Naive thymus-derived CD4-positive, alpha-beta T cell (primary cell): ENCODE data around the gene CCDC74A. TPM values are rescaled to one million over a fixed set of nuclear protein-coding genes. Genes with fewer than 3 reads are reported as not detected.
"Not testable (repeated sequence)": the region's sequence is repeated elsewhere in the genome, so short reads cannot be mapped to it uniquely, and the experiment has no call there.

Experiments
- ATAC-seq: fragments of 150-1000 bp; cut with Tn5 transposase; 2 replicates; pipeline ENCODE4 v1.10.0; 2021; ENCODE audit warnings: mild to moderate bottlenecking, moderate library complexity
- CTCF ChIA-PET: fragments of 350-600 bp; sonication (Branson Sonifier 250); formaldehyde crosslinking; loops from one replicate; lab custom pipeline; 2021; ENCODE audit warnings: antibody characterized with exemption; lab: Charles Lee
- POLR2A ChIA-PET: fragments of 350-600 bp; sonication (Branson Sonifier 250); formaldehyde crosslinking; loops from one replicate; lab custom pipeline; 2021; ENCODE audit warnings: antibody characterized with exemption, inconsistent platforms; lab: Charles Lee
- DNase-seq, 9 donors: peaks; one replicate each; pipeline versions ENCODE4 v3.0.0 to v3.0.0-alpha.2; 2020 to 2022; ENCODE audit warnings: mixed read lengths in 1 of 9
- H3K27ac ChIP-seq: one replicate; pipeline ENCODE4 v1.7.0; 2013; ENCODE audit warnings: mild to moderate bottlenecking, low read depth, low read length, moderate library complexity
- H3K27me3 ChIP-seq, 2 donors: one replicate each; pipeline ENCODE4 v1.7.0; 2013; ENCODE audit warnings: low read length in 2 of 2, mild to moderate bottlenecking in 2 of 2, moderate library complexity in 2 of 2; ENCODE audit not compliant: control insufficient read depth in 2 of 2, insufficient read depth in 2 of 2
- H3K36me3 ChIP-seq, 3 experiments: 1 replicate in 2 of 3; 2 replicates in 1 of 3; pipeline ENCODE4 v1.7.0; 2013; ENCODE audit warnings: low read length in 3 of 3, mild to moderate bottlenecking in 3 of 3, moderate library complexity in 1 of 3; ENCODE audit not compliant: insufficient read depth in 3 of 3, control insufficient read depth in 2 of 3
- H3K4me1 ChIP-seq, 2 donors: one replicate each; pipeline ENCODE4 v1.7.0; 2013; ENCODE audit warnings: low read length in 2 of 2, mild to moderate bottlenecking in 2 of 2, moderate library complexity in 1 of 2; ENCODE audit not compliant: control insufficient read depth in 2 of 2, insufficient read depth in 2 of 2
- H3K4me3 ChIP-seq: 2 replicates; pipeline ENCODE4 v1.7.0; 2013; ENCODE audit warnings: mild to moderate bottlenecking, low read length
- H3K9me3 ChIP-seq, 3 experiments: 1 replicate in 2 of 3; 2 replicates in 1 of 3; pipeline ENCODE4 v1.7.0; 2013; ENCODE audit warnings: low read length in 3 of 3; ENCODE audit not compliant: control insufficient read depth in 2 of 3
- H3K27ac Mint-ChIP-seq, 9 donors: one replicate each; pipeline ENCODE4 v1.8.0; 2020 to 2022; ENCODE audit warnings: mixed read lengths in 9 of 9, mild to moderate bottlenecking in 8 of 9, moderate library complexity in 5 of 9, inconsistent platforms in 2 of 9
- H3K27me3 Mint-ChIP-seq, 5 donors: one replicate each; pipeline ENCODE4 v1.8.0; 2021 to 2022; ENCODE audit warnings: mixed read lengths in 5 of 5, mild to moderate bottlenecking in 1 of 5
- H3K36me3 Mint-ChIP-seq, 5 donors: one replicate each; pipeline ENCODE4 v1.8.0; 2020 to 2022; ENCODE audit warnings: mixed read lengths in 5 of 5, mild to moderate bottlenecking in 3 of 5, inconsistent platforms in 1 of 5
- H3K4me1 Mint-ChIP-seq, 7 donors: one replicate each; pipeline ENCODE4 v1.8.0; 2020 to 2022; ENCODE audit warnings: mixed read lengths in 7 of 7, mild to moderate bottlenecking in 3 of 7, inconsistent platforms in 1 of 7
- H3K4me3 Mint-ChIP-seq, 10 donors: one replicate each; pipeline ENCODE4 v1.8.0; 2020 to 2022; ENCODE audit warnings: mild to moderate bottlenecking in 10 of 10, mixed read lengths in 10 of 10, moderate library complexity in 6 of 10, inconsistent platforms in 2 of 10
- H3K9me3 Mint-ChIP-seq, 11 donors: one replicate each; pipeline ENCODE4 v1.8.0; 2020 to 2022; ENCODE audit warnings: mixed read lengths in 11 of 11, mild to moderate bottlenecking in 4 of 11, inconsistent platforms in 1 of 11, moderate library complexity in 1 of 11
- intact Hi-C, 2 donors: fragments of 100-400 bp; cut with micrococcal nuclease; formaldehyde crosslinking; loops; one replicate each; pipeline ENCODE4 v1.15.1; 2023
- polyA plus RNA-seq, 2 donors: library from polyadenylated mRNA; unstranded; fragments of 300-500 nt; fragmentation: Illumina TruSeq; gene quantifications; one replicate each; pipeline ENCODE4 v1.2.3, GENCODE V29; 2021
- total RNA-seq, 6 experiments: library from RNA in 5 of 6; stranded (reverse) in 5 of 6; gene quantifications; 1 replicate in 5 of 6; 2 replicates in 1 of 6; pipeline ENCODE4 v1.2.3 and lab custom pipeline; 2021 to 2026

Gene CCDC74A
- total and polyA plus RNA-seq, 7 experiments from 2014 or later, result 0.38 to 2.4 (median 0.71) TPM; not detected in 3

DNA sequence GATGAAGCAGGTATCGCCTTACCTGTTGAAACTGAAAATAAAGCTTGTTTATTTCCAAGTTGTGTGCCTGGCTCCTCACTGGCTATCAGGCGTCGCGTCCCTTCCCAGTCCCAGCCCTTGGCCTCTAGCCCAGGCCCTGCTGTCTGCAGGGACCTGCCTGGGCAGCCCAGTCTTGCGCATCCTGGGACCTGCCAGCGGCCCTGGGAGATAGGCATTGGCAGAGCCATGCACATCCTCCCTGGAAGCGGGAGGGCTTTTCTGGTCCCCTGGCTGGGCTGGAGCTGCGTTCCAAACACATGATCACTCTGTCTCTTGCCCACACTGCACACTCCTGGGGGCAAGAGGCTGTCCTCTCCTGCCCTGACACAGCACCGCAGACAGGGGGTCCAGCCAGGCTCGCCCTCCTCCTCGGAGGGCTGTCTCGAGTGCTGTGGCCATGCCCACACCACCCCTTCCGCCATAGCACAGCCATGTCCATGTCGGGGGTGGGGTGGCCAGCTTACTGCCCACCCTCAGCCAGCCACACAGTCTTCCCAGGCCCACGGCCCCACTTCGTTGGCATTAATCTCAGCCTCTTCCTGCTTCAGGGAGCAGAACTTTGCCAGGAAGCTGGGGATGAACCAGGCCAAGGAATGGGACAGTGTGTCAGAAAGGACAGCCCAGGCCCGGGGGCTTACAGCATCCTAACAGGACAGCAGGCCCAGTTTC, 6.1 kb downstream of the CCDC74A start:
- H3K27me3 ChIP-seq, DNase-seq, H3K9me3 Mint-ChIP-seq, H3K27ac ChIP-seq, POLR2A ChIA-PET, H3K4me3 ChIP-seq, CTCF ChIA-PET, H3K36me3 ChIP-seq, H3K27me3 Mint-ChIP-seq, H3K4me3 Mint-ChIP-seq, H3K9me3 ChIP-seq, intact Hi-C loops, H3K4me1 ChIP-seq, H3K36me3 Mint-ChIP-seq, ATAC-seq, H3K27ac Mint-ChIP-seq, H3K4me1 Mint-ChIP-seq: not testable (repeated sequence)

DNA sequence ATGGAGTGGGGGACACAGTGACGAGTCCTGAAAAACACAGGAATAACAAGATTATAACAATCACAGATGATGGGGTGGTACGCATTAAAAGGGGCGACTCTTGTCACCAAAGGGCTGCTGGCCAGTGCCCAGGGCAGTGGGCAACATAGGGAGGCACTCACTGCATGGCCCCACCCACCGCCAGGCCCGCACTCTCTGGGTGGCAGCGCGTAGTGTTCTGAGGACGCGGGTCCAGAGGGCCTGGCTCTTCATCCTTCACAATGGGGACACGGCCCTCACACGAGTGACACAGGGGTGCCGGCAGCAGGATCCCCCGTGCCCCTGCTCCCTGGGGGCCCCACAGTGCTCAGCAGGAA, 6.6 kb downstream of the CCDC74A start:
- H3K4me1 ChIP-seq, H3K27ac Mint-ChIP-seq, intact Hi-C loops, H3K27ac ChIP-seq, H3K4me3 Mint-ChIP-seq, H3K9me3 Mint-ChIP-seq, H3K4me1 Mint-ChIP-seq, H3K36me3 Mint-ChIP-seq, CTCF ChIA-PET, H3K4me3 ChIP-seq, H3K27me3 Mint-ChIP-seq, POLR2A ChIA-PET, H3K9me3 ChIP-seq, H3K27me3 ChIP-seq, H3K36me3 ChIP-seq, DNase-seq: not testable (repeated sequence)
- ATAC-seq, result peak; percentile 18

DNA sequence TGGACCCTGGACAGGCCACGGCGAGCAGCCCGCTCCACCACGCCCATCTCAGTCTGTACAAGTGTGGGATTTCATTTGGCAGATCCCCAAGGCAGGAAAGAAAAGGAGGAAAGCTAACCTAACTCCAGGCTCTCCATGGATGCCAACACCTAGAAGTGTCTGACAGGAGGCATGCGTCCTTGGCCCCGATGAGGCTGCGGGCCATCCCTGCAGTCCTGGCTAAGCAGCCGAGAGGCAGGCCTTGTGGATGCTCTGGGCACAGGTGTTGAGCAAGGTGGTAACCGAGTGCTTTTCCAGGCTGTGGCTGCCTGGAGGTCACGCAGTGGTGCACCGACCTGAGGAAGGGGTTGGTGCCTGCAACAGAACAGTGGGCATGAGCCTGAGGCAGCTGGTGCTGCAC, 7.3 kb downstream of the CCDC74A start:
- H3K4me3 ChIP-seq, H3K27me3 ChIP-seq, H3K27ac ChIP-seq, H3K27me3 Mint-ChIP-seq, H3K4me3 Mint-ChIP-seq, H3K4me1 ChIP-seq, H3K27ac Mint-ChIP-seq, DNase-seq, H3K9me3 Mint-ChIP-seq, ATAC-seq, intact Hi-C loops, CTCF ChIA-PET, H3K4me1 Mint-ChIP-seq, POLR2A ChIA-PET, H3K36me3 Mint-ChIP-seq, H3K9me3 ChIP-seq, H3K36me3 ChIP-seq: not testable (repeated sequence)

DNA sequence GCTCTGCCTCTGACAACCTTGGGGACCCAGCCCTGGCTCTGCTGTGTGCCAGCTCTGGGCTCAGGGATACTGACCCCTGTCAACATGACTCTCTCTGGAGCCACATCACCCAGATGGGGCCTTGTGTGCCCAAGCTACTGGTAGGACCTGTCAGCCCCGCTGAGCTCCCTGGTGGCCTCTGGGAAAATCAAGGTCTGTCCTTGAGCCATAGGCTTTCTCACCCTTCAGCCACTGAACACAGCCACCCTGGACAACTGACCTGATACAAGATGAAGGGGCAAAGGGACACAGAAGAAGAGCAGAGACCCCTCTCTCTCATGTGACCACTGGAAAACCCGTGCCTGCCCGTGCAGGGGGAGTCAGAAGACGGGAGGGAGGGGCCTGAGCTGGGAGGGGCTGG, 7.8 kb downstream of the CCDC74A start:
- Histone ChIP-seq H3K4me3 (no peak overlapping the region), H3K36me3 (no peaks in the 10 kb centered on the region), H3K27ac (no peak overlapping the region), H3K27me3 (no peaks in the 10 kb centered on the region), H3K9me3 (no peaks in the 10 kb centered on the region), H3K4me1 (no peaks in the 10 kb centered on the region)
- CTCF ChIA-PET, result no interaction called here
- H3K36me3 Mint-ChIP-seq, result no peaks in the 10 kb centered on the region
- no peak overlapping the region for H3K4me3 Mint-ChIP-seq
- DNase-seq (no peak), ATAC-seq (no peak)
- H3K27me3 Mint-ChIP-seq, result peaks cover 0 to 6% (median 0%) of the 10 kb centered on the region in 5 donors
- H3K27ac Mint-ChIP-seq, result no peak overlapping the region
- POLR2A ChIA-PET, result no interaction called here
- peaks cover 0 to 2% (median 0%) of the 10 kb centered on the region in 7 donors for H3K4me1 Mint-ChIP-seq
- intact Hi-C loops, result no loop called here
- no peaks in the 10 kb centered on the region for H3K9me3 Mint-ChIP-seq

DNA sequence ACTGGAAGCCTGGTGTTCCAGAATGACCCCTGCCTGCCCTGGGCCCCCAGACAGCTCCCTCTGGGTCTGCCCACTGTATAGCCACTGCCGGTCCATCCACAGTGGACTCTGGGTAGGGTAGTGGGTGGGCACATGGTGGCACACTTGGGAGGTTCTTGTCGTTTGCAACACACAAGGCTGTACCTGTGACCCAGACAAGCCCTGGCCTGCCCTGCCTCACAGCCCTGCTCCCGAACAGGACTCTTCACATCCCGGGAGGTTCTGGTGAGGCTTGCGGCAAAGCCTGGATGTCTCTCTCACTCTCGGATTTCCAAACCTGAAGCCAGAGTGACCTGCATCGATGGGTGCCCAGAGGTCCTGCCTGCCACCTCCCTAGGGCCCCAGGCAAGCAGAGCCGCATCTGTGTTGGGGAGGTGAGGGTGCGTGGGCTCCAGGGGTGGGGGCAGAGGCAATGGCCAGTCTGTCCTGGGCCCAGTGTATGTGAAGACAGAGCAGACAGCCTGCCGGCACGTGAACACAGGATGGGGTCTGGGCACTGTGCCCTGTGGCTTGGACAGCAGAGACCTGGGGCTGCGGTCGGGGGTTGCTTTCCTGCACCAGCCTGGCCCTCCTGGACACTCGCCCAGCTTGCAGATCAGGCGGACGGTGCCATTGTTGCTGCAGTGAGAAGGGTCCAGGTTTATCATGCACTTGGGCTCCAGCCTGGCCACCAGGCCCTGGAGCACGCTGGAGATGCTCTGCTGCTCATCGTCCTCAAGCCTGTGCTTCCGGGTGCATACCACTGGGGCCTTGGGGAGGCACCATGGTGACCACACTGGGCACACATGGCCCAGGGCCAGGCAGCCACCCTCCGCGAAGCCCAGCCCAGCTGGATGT, 8.5 kb downstream of the CCDC74A start:
- CTCF ChIA-PET, POLR2A ChIA-PET, H3K27me3 ChIP-seq, H3K27me3 Mint-ChIP-seq, ATAC-seq, H3K4me3 Mint-ChIP-seq, H3K9me3 ChIP-seq, DNase-seq, H3K4me3 ChIP-seq, intact Hi-C loops, H3K4me1 Mint-ChIP-seq, H3K36me3 ChIP-seq, H3K4me1 ChIP-seq, H3K27ac Mint-ChIP-seq, H3K36me3 Mint-ChIP-seq, H3K27ac ChIP-seq, H3K9me3 Mint-ChIP-seq: not testable (repeated sequence)

DNA sequence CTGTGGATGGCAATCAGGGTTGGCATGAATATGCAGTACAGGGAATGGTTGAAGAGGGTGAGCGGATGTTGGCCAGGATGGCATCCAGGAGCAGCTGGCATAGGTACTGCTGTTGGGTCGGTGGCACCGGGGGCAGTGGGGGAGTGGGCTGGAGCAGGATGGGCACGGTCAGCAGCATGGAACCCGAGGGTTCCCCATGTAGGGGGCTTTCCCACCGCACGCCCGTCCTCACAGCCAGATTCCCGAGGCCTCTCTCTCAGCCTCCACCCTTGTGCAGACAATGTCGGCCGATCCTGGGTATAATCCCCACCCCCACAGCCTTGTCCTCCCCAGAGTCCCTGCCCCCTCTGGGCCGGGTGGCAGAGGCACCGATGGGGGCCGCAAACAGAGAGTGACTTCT, 9.2 kb downstream of the CCDC74A start:
- H3K9me3 ChIP-seq, H3K4me3 Mint-ChIP-seq, H3K4me1 ChIP-seq, H3K27me3 ChIP-seq, H3K9me3 Mint-ChIP-seq, H3K4me1 Mint-ChIP-seq, H3K4me3 ChIP-seq, H3K27ac ChIP-seq, POLR2A ChIA-PET, intact Hi-C loops, ATAC-seq, H3K27me3 Mint-ChIP-seq, H3K36me3 ChIP-seq, DNase-seq, H3K27ac Mint-ChIP-seq, CTCF ChIA-PET, H3K36me3 Mint-ChIP-seq: not testable (repeated sequence)

DNA sequence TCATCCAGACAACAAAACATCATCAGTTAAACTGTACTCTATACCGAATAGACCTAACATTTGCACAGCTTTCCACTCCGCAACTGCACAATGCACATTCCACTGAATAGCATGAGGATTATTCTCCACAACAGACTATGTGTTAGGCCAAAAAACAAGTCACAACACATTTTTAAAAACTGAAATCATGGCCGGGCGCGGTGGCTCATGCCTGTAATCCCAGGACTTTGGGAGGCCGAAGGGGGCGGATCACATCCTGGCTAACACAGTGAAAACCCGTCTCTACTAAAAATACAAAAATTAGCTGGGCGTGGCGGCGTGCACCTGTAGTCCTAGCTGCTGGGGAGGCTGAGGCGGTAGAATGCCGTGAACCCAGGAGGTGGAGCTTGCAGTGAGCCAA, 11.2 kb downstream of the CCDC74A start:
- H3K4me1 Mint-ChIP-seq, H3K27me3 ChIP-seq, H3K27ac ChIP-seq, H3K9me3 ChIP-seq, H3K4me1 ChIP-seq, H3K4me3 Mint-ChIP-seq, CTCF ChIA-PET, H3K27ac Mint-ChIP-seq, H3K36me3 Mint-ChIP-seq, POLR2A ChIA-PET, DNase-seq, intact Hi-C loops, H3K4me3 ChIP-seq, H3K9me3 Mint-ChIP-seq, ATAC-seq, H3K36me3 ChIP-seq: not testable (repeated sequence)
- H3K27me3 Mint-ChIP-seq, result peaks cover 0 to 16% (median 0%) of the 10 kb centered on the region in 5 donors
